HG02973 (cell line): ENCODE results near the gene EBF3.

Source experiments
- ATAC-seq: cut with Tn5 transposase; IDR thresholded peaks from one replicate; pipeline ENCODE4 v1.9.1; 2021; ENCODE audit warnings: moderate library complexity; ENCODE audit not compliant: unreplicated experiment

The EBF3 gene

GRCh38 chr10:129971381-129972144 is 7.5 kb upstream of the EBF3 start:
- no peak for ATAC-seq

GRCh38 chr10:129970465-129971364 is 6.6 kb upstream of the EBF3 start:
- no peak for ATAC-seq

GRCh38 chr10:129969911-129970464 is 5.9 kb upstream of the EBF3 start:
- ATAC-seq = no peak

GRCh38 chr10:129969184-129969910 is 5.3 kb upstream of the EBF3 start:
- no peak for ATAC-seq

GRCh38 chr10:129968853-129969183 is 4.7 kb upstream of the EBF3 start:
- ATAC-seq = no peak

- ATAC-seq = no peak
These were observed 4.2 kb upstream of the EBF3 start for GRCh38 chr10:129968020-129968852.

GRCh38 chr10:129967579-129968019 is 3.5 kb upstream of the EBF3 start:
- no peak for ATAC-seq

- no peak for ATAC-seq
These were observed 3.0 kb upstream of the EBF3 start for GRCh38 chr10:129966889-129967578.

GRCh38 chr10:129966370-129966888 is 2.4 kb upstream of the EBF3 start:
- no peak for ATAC-seq

GRCh38 chr10:129965959-129966358 is 1.9 kb upstream of the EBF3 start:
- no peak for ATAC-seq

- ATAC-seq = no peak
These were observed 1.3 kb upstream of the EBF3 start for GRCh38 chr10:129965425-129965808.

- ATAC-seq = no peak
These were observed 744 bp upstream of the EBF3 start for GRCh38 chr10:129964611-129965424.

GRCh38 chr10:129962872-129963640 is 1.0 kb downstream of the EBF3 start:
- no peak for ATAC-seq

GRCh38 chr10:129962031-129962871 is 1.8 kb downstream of the EBF3 start:
- ATAC-seq = no peak

GRCh38 chr10:129961157-129961701 is 2.8 kb downstream of the EBF3 start:
- ATAC-seq = no peak

GRCh38 chr10:129960481-129961156 is 3.5 kb downstream of the EBF3 start:
- ATAC-seq = no peak
